HFF-Myc (cell line): Measurements from ENCODE around the gene PIGR.

ENCODE experiments used
- DNase-seq: peaks from one replicate; pipeline ENCODE4 v3.0.0-alpha.2; 2011; ENCODE audit warnings: low read depth; ENCODE audit errors: extremely low read depth
- H3K4me3 ChIP-seq: replicated peaks from 2 replicates; pipeline ENCODE4 v1.5.1; 2011; ENCODE audit warnings: low read depth, mild to moderate bottlenecking, control low read depth, low read length
- CTCF ChIP-seq: IDR thresholded peaks from 2 replicates; pipeline ENCODE4 v1.5.1; 2012; ENCODE audit warnings: mild to moderate bottlenecking, low read depth, low read length, control low read depth; ENCODE audit errors: missing control alignments

The PIGR gene

GRCh38 chr1:206945779-206946178, 487 bp downstream of the PIGR start:
- no peak for TF ChIP-seq CTCF
- no peak for DNase-seq

GRCh38 chr1:206944703-206945102, 1.6 kb downstream of the PIGR start:
- no peak overlapping the region for H3K4me3 ChIP-seq
- no peak for TF ChIP-seq CTCF
- DNase-seq, result no peak

More at GRCh38 chr1:206945779-206946178, 487 bp downstream of the PIGR start:
- H3K4me3 ChIP-seq, result no peak overlapping the region

- no peak for DNase-seq
- no peak for TF ChIP-seq CTCF
- H3K4me3 ChIP-seq, result no peak overlapping the region
These were observed 4.4 kb downstream of the PIGR start for GRCh38 chr1:206941766-206942418.

- H3K4me3 ChIP-seq, result no peak overlapping the region
- no peak for TF ChIP-seq CTCF
- no peak for DNase-seq
These were observed 5.7 kb downstream of the PIGR start for GRCh38 chr1:206940588-206940936.

- TF ChIP-seq CTCF, result no peak
- H3K4me3 ChIP-seq, result no peak overlapping the region
- DNase-seq, result no peak
These were observed 6.3 kb downstream of the PIGR start for GRCh38 chr1:206939841-206940587.

- no peak for TF ChIP-seq CTCF
- no peak overlapping the region for H3K4me3 ChIP-seq
- DNase-seq, result no peak
These were observed 7.1 kb downstream of the PIGR start for GRCh38 chr1:206939131-206939530.
